Right lobe of liver (tissue), 4 donors: ENCODE measurements around the gene CCDC50.

Source experiments
- POLR2A ChIP-seq: fragments of 450-650 bp; IDR thresholded peaks from one replicate; pipeline ENCODE4 v1.6.1; 2017; ENCODE audit warnings: antibody characterized with exemption, mild to moderate bottlenecking
- TF ChIP-seq, protein P1 (sequence below), 4 donors: fragments of 200-600 bp in 3 of 4; fragments of 450-650 bp in 1 of 4; IDR thresholded peaks; one replicate each; pipeline versions ENCODE4 v1.5.1 to v1.8.0; 2016 to 2022; ENCODE audit warnings: antibody characterized with exemption in 4 of 4, mild to moderate bottlenecking in 2 of 4
- donor health status: DM: no; HTN: no; CAD: no.
- donor health status: DM: no; HTN: no; CAD: no.
- donor health status: DM: no; HTN: yes; CAD: no.

GRCh38 chr3:191388823-191389222, 59.6 kb downstream of the CCDC50 start:
- TF ChIP-seq, protein P1, sequence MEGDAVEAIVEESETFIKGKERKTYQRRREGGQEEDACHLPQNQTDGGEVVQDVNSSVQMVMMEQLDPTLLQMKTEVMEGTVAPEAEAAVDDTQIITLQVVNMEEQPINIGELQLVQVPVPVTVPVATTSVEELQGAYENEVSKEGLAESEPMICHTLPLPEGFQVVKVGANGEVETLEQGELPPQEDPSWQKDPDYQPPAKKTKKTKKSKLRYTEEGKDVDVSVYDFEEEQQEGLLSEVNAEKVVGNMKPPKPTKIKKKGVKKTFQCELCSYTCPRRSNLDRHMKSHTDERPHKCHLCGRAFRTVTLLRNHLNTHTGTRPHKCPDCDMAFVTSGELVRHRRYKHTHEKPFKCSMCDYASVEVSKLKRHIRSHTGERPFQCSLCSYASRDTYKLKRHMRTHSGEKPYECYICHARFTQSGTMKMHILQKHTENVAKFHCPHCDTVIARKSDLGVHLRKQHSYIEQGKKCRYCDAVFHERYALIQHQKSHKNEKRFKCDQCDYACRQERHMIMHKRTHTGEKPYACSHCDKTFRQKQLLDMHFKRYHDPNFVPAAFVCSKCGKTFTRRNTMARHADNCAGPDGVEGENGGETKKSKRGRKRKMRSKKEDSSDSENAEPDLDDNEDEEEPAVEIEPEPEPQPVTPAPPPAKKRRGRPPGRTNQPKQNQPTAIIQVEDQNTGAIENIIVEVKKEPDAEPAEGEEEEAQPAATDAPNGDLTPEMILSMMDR (IDR thresholded peaks at IDR 0.05): peak; percentile 4 to 38 (median 31)
- TF ChIP-seq POLR2A: no peak
